22Rv1 (cell line): ENCODE measurements around the gene SPTLC2.

Source experiments
- ZFX ChIP-seq: fragments of 450-650 bp; IDR thresholded peaks from 2 replicates; pipeline ENCODE4 v1.6.1; 2017; ENCODE audit warnings: antibody characterized with exemption, borderline replicate concordance
- TF ChIP-seq, protein P1 (sequence below): fragments of 450-650 bp; IDR thresholded peaks from 2 replicates; pipeline ENCODE4 v1.5.1; 2017; ENCODE audit warnings: mild to moderate bottlenecking

DNA sequence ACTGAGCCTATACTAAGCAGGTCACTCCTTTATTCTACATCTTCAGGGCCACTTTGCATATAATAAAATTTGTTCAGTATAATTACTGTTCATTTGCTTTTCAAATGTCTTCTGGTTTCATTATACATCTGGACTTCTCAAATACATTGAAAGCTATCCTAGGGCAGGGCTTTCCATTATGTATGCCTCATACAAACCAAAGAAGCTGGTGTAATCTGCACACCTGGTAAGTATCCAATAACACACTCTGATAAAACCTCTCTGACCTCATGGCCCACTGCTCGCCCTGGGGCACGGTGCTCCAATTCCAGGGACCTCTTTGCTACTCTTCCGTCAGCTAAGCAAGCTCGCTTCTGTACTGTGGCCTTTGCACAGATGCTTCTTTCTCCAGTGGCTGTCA, 95.9 kb downstream of the SPTLC2 start:
- TF ChIP-seq, protein P1, sequence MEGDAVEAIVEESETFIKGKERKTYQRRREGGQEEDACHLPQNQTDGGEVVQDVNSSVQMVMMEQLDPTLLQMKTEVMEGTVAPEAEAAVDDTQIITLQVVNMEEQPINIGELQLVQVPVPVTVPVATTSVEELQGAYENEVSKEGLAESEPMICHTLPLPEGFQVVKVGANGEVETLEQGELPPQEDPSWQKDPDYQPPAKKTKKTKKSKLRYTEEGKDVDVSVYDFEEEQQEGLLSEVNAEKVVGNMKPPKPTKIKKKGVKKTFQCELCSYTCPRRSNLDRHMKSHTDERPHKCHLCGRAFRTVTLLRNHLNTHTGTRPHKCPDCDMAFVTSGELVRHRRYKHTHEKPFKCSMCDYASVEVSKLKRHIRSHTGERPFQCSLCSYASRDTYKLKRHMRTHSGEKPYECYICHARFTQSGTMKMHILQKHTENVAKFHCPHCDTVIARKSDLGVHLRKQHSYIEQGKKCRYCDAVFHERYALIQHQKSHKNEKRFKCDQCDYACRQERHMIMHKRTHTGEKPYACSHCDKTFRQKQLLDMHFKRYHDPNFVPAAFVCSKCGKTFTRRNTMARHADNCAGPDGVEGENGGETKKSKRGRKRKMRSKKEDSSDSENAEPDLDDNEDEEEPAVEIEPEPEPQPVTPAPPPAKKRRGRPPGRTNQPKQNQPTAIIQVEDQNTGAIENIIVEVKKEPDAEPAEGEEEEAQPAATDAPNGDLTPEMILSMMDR, result no peak
- no peak for TF ChIP-seq ZFX
